ENCODE data around the gene PCDHGA1. TPM values are rescaled to one million over a fixed set of nuclear protein-coding genes. Genes with fewer than 3 reads are reported as not detected.

PCDHGA1 gene
- polyA plus RNA-seq, 1 experiment, result 1.8 TPM

DNA sequence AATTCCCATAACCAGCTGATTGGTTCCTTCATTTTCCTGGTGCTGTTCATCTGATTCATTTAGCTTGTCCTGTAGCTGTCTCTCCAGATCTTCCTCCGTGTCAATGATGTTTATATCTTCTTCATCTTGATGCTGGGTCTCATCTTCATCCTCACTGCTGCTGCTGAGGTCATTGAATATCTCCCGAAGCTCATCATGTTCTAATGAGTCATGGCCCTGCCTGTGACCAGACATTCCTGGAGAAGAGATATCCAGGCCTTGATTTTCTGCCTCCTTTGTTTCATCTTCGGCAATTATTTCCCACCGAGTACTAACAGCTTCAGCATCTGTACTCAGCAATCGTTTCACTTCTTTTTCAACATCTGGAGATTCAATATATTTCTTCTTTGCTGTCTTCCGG is 11.1 kb upstream of the PCDHGA1 start:
- H3K27me3 ChIP-seq (ENCODE audit: control insufficient read depth, insufficient read depth, low read length), result no peaks in the 10 kb centered on the region
- CTCF ChIA-PET, result interaction anchor here (0.8 to 3.8 kb wide), 9 partner anchors 11 to 249 kb away, joined by 3 to 27 read pairs (median 4); partner anchors contain the start of genes PCDHGA1, PCDHGA7 and SLC25A2
- TF ChIP-seq, protein P1, sequence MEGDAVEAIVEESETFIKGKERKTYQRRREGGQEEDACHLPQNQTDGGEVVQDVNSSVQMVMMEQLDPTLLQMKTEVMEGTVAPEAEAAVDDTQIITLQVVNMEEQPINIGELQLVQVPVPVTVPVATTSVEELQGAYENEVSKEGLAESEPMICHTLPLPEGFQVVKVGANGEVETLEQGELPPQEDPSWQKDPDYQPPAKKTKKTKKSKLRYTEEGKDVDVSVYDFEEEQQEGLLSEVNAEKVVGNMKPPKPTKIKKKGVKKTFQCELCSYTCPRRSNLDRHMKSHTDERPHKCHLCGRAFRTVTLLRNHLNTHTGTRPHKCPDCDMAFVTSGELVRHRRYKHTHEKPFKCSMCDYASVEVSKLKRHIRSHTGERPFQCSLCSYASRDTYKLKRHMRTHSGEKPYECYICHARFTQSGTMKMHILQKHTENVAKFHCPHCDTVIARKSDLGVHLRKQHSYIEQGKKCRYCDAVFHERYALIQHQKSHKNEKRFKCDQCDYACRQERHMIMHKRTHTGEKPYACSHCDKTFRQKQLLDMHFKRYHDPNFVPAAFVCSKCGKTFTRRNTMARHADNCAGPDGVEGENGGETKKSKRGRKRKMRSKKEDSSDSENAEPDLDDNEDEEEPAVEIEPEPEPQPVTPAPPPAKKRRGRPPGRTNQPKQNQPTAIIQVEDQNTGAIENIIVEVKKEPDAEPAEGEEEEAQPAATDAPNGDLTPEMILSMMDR (IDR thresholded peaks at IDR 0.05; ENCODE audit: insufficient read depth, low read depth, low read length), result no peak
- no peak for DNase-seq (ENCODE audit: low read depth)
- no peak overlapping the region for H3K4me3 ChIP-seq (ENCODE audit: low read depth, low read length)
- H3K36me3 ChIP-seq (ENCODE audit: control insufficient read depth, insufficient read depth, low read length), result peaks cover 2% of the 10 kb centered on the region
- POLR2A ChIA-PET, result no interaction called here

DNA sequence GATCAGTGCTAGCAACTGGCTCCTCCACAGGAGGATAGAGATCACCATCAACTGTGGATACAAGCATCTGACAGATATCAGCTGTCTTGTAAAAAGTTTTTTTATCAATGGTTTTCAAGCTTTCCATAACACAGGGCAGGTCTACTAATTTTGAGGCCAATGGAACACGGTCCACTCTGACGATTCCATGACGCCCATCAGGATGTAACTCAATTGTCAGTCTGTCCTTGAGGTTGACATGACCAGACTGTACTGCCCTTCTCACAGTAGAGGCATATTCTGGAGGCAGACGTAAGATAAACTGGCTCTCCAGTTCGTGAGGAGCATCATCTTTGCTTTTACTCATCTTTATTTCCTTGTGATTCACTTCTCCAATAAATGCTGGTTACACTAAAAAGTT is 10.6 kb upstream of the PCDHGA1 start:
- H3K4me3 ChIP-seq (ENCODE audit: low read depth, low read length), result peak overlapping the region; percentile 73
- H3K36me3 ChIP-seq (ENCODE audit: control insufficient read depth, insufficient read depth, low read length), result peaks cover 2% of the 10 kb centered on the region
- H3K27me3 ChIP-seq (ENCODE audit: control insufficient read depth, insufficient read depth, low read length), result no peaks in the 10 kb centered on the region
- DNase-seq (ENCODE audit: low read depth), result no peak
- ChIA-PET CTCF (interaction anchor here (0.8 to 11.7 kb wide), 20 partner anchors 10 to 299 kb away, joined by 3 to 85 read pairs (median 4); partner anchors contain the start of genes DIAPH1, PCDHB9, PCDHGA1 and PCDHGA10), POLR2A (interaction anchor here (1.5 kb wide), 1 partner anchor 9 kb away, joined by 4 read pairs; no protein-coding TSS in a partner anchor)
- TF ChIP-seq, protein P1 (IDR thresholded peaks at IDR 0.05; ENCODE audit: insufficient read depth, low read depth, low read length), result no peak

DNA sequence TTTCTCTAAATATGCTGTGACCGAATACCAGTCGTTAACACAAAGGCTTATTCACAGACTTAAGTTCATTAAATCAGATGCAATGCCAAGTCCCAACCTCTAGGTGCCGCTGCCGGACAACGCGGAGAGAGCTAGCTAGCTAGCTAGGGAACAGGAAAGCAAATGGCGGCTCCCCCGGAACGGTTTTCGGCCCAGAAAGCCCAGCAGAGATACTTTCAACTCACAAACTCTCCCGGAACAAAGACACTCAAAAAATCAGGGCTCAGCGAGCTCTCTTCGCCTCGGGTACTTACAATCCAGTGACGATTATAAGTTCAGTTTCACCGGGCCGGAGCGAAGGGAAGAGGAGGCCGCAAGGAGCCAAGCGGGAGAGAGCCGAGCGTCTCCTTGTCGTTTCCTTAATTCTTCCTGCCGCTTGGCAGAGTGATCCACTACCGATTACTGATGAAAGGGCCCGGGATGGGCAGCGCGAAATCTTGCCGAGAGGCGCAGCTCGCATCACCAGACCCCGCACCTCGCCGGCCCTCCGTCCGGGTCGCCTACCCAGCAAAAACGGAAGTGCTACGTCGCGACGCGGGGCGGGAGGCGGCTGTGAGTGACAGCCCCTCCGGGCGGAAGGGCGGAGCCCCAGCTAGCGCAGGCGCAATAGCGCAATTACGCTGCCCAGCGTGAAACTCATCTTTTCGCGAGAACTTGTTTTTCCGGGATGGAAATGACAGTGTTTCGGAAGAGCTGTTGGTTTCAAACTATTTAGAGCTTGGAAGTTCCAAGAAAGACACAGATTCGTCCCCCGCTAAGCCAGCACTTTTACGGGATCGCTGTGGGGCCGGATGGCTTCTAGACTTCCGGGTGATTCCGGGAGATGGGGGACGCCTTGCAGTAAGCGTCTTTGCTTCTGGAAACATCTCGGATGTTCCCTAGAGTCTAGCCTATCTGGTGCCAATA is 9.8 kb upstream of the PCDHGA1 start, which contains the start of gene TAF7:
Gene TAF7 (minus strand): TSS at position 560 of the 945 bp plus-strand sequence. CDS start 740 bp downstream, outside the sequence.
- DNase-seq (ENCODE audit: low read depth), result peak; percentile 63
- TF ChIP-seq, protein P1 (IDR thresholded peaks at IDR 0.05; ENCODE audit: insufficient read depth, low read depth, low read length), result peak; percentile 86
- peak within 1 kb of the TSS; percentile 73 for H3K4me3 ChIP-seq (ENCODE audit: low read depth, low read length)
- no peaks in the 10 kb centered on the region for H3K27me3 ChIP-seq (ENCODE audit: control insufficient read depth, insufficient read depth, low read length)
- POLR2A ChIA-PET, result interaction anchor here (0.5 to 1.5 kb wide), 3 partner anchors 8 to 242 kb away, joined by 3 to 4 read pairs (median 4); partner anchors contain the start of gene PCDHGA1
- CTCF ChIA-PET, result interaction anchor here (0.8 to 11.7 kb wide), 25 partner anchors 10 to 298 kb away, joined by 3 to 85 read pairs (median 4); partner anchors contain the start of genes DIAPH1, PCDHB9, PCDHGA1 and PCDHGA10
- peaks cover 2% of the 10 kb centered on the region for H3K36me3 ChIP-seq (ENCODE audit: control insufficient read depth, insufficient read depth, low read length)

DNA sequence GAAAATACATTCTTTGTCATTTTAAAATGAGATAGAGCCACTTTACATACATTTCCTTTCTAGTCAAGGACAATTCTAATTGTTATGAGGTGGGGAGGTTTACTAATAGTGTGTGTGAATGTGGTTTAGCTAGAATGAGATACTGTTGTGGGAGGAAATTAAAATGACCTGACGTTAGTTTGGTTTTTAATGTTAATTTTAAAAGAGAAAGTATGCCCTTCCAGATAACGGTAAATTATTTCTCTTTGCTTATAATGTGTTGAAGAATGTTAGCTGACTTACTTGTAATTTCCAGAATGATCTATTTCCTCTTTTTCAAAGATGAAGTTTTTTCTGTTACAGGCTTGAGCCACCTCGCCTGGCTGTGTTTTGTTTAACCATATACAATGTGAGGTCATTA is 8.1 kb upstream of the PCDHGA1 start:
- no peak overlapping the region for H3K4me3 ChIP-seq (ENCODE audit: low read depth, low read length)
- TF ChIP-seq, protein P1 (IDR thresholded peaks at IDR 0.05; ENCODE audit: insufficient read depth, low read depth, low read length), result no peak
- ChIA-PET POLR2A (no interaction called here), CTCF (interaction anchor here (1.8 to 11.7 kb wide), 2 partner anchors 9 to 241 kb away, joined by 6 to 85 read pairs; no protein-coding TSS in a partner anchor)
- H3K36me3 ChIP-seq (ENCODE audit: control insufficient read depth, insufficient read depth, low read length), result peaks cover 2% of the 10 kb centered on the region
- no peak for DNase-seq (ENCODE audit: low read depth)
- H3K27me3 ChIP-seq (ENCODE audit: control insufficient read depth, insufficient read depth, low read length), result no peaks in the 10 kb centered on the region
